ENCODE measurements around the gene KCNQ1. TPM values are rescaled to one million over a fixed set of nuclear protein-coding genes. Genes with fewer than 3 reads are reported as not detected.

KCNQ1 gene
- total and polyA plus RNA-seq, 7 donors: 1.1 to 25.2 (median 3.8) TPM

DNA sequence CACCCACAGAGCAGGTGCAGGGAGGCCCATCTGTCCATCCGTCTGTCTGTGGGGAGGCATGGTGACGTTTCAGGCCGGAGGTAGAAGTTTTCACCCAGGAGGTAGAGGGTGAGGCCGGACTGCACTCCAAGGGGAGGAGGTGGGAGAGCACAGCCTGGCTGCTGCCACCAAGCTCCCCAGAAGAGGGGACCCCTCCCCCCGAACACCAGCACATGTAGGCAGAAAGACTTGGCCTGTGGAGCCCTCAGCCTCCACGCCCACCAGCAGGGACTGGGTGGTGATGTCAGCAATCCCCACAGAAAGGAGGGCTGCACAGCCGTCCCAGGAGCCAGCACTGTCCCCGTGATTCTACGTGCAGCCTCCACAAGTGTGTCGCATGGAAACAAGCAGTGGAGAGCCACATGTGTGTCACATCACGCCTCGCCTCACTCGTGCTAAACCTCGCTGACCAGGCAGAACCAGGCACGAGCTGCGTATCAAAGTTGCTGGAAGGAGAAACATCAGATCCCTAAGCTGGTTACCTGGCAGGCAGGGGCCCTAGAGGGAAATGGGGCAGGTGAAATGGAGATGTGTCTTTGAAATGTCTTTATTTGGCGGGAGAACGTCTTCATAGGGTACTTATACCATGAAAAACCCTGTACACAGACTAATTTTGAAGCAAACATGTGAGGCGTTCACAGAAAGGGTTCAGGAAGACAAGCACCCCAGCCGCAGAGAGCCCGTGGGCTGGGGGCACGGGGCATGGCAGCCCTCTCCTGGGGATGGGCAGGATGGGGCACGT is 391.7 kb downstream of the KCNQ1 start:
- Histone ChIP-seq H3K27ac (peak overlapping the region in 2 of 4 donors; percentile 36 to 37), H3K36me3 (no peaks in the 10 kb centered on the region), H3K27me3 (no peaks in the 10 kb centered on the region), H3K4me1 (peaks cover 0 to 14% (median 11%) of the 10 kb centered on the region in 4 donors), H3K4me3 (no peak overlapping the region), H3K9me3 (no peaks in the 10 kb centered on the region)
- no peak for DNase-seq
- TF ChIP-seq POLR2AphosphoS5 (IDR thresholded peaks at IDR 0.05): no peak
- no peak for TF ChIP-seq POLR2A (IDR thresholded peaks at IDR 0.05)
- TF ChIP-seq, protein P1, sequence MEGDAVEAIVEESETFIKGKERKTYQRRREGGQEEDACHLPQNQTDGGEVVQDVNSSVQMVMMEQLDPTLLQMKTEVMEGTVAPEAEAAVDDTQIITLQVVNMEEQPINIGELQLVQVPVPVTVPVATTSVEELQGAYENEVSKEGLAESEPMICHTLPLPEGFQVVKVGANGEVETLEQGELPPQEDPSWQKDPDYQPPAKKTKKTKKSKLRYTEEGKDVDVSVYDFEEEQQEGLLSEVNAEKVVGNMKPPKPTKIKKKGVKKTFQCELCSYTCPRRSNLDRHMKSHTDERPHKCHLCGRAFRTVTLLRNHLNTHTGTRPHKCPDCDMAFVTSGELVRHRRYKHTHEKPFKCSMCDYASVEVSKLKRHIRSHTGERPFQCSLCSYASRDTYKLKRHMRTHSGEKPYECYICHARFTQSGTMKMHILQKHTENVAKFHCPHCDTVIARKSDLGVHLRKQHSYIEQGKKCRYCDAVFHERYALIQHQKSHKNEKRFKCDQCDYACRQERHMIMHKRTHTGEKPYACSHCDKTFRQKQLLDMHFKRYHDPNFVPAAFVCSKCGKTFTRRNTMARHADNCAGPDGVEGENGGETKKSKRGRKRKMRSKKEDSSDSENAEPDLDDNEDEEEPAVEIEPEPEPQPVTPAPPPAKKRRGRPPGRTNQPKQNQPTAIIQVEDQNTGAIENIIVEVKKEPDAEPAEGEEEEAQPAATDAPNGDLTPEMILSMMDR (IDR thresholded peaks at IDR 0.05): no peak
- no peak for TF ChIP-seq EP300 (IDR thresholded peaks at IDR 0.05)
- WGBS, 2 donors: 80 to 82% methylated on average over 23 of the region's 23 CpGs
- intact Hi-C loops (cut with DNase I): loop anchor here (2.0 kb wide), 1 partner anchor 48 kb away; the partner anchor contains the start of gene CDKN1C

DNA sequence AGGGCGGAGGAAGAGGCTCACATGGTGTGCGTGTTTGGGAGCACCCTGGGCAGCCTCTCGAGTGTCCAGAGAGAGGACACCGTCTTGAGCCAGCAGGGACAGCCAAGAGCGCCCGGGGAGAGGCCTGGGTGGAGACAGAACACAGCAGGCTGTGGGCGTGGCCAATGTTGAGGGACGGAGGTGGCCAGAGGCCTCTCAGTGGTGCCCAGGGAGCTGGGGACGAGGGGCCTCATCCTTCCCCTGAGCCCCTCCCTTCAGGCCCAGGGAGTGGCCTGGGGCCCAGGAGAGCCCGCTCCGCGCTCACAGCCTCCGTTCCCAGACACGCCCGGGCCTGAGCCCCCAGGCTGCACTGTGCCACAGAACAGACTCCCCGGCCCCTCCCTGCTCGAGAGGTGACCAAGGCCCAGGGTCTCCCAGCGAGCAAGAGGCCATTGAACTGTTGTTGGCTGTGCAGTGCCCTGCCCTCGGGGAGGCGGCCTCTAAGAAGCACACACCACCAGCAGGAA is 392.3 kb downstream of the KCNQ1 start:
- intact Hi-C loops (cut with DNase I): loop anchor here (2.0 kb wide), 1 partner anchor 48 kb away; the partner anchor contains the start of gene CDKN1C
- Histone ChIP-seq H3K4me1 (peaks cover 0 to 14% (median 11%) of the 10 kb centered on the region in 4 donors), H3K4me3 (no peak overlapping the region), H3K9me3 (no peaks in the 10 kb centered on the region), H3K36me3 (no peaks in the 10 kb centered on the region), H3K27me3 (no peaks in the 10 kb centered on the region), H3K27ac (peak overlapping the region in 2 of 4 donors; percentile 36 to 37)
- TF ChIP-seq, protein P1 (IDR thresholded peaks at IDR 0.05): peak; percentile 29 to 49 (median 44)
- TF ChIP-seq POLR2AphosphoS5 (IDR thresholded peaks at IDR 0.05): no peak
- 39 to 55% methylated on average over 20 of the region's 20 CpGs for WGBS, 2 donors
- DNase-seq: peak; percentile 93

DNA sequence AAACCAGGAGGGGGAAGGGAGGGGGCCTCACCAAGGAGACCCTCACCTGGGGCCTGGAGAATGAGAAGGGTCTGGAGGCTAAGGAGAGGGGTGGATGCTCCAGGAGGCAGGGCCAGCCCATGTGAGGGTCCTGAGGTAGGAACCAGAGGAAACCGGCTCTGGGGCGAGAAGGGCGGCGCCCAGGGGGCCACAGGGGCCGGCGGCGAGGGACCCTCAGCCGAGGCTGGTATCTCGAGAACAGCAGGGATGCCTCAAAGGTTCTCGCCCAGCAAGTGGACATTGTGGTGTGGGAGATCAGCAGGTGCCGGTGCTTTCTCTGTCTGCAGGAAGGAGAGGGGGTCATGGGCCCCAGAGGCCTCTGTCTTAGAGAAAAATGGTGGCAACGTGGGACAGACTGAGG is 392.8 kb downstream of the KCNQ1 start:
- intact Hi-C loops (cut with DNase I): loop anchor here (2.0 kb wide), 1 partner anchor 47 kb away; the partner anchor contains the start of gene CDKN1C
- H3K36me3 ChIP-seq: no peaks in the 10 kb centered on the region
- 79 to 88% methylated on average over 12 of the region's 12 CpGs for WGBS, 2 donors
- no peaks in the 10 kb centered on the region for H3K27me3 ChIP-seq
- no peak for DNase-seq
- peaks cover 0 to 14% (median 11%) of the 10 kb centered on the region in 4 donors for H3K4me1 ChIP-seq
- no peak overlapping the region for H3K27ac ChIP-seq
- H3K4me3 ChIP-seq: no peak overlapping the region
- TF ChIP-seq EP300 (IDR thresholded peaks at IDR 0.05): no peak
- no peak for TF ChIP-seq POLR2A (IDR thresholded peaks at IDR 0.05)
- TF ChIP-seq, protein P1 (IDR thresholded peaks at IDR 0.05): no peak
- TF ChIP-seq POLR2AphosphoS5 (IDR thresholded peaks at IDR 0.05): no peak
- no peaks in the 10 kb centered on the region for H3K9me3 ChIP-seq

DNA sequence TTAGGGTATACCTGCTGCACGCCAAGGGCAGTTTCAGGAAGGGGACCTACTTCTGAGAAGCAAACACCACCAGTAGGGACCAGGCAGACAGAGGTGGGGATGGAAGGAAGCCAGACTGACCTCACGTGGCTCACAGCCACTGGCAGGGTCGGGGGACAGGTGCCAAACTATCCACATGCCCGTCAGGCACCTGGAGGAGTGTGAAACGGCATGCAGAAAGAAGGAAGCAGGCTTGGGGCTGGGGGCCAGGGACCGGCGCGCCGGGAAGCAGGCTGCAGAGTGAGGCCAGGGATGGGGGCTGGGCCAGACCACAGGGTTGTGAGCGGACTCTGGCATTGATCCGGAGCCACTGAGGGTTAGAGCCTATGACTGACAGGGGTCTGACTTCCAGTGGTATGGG is 393.3 kb downstream of the KCNQ1 start:
- intact Hi-C loops (cut with DNase I): no loop called here
- Histone ChIP-seq H3K4me1 (peaks cover 0 to 14% (median 11%) of the 10 kb centered on the region in 4 donors), H3K36me3 (no peaks in the 10 kb centered on the region), H3K27ac (no peak overlapping the region), H3K27me3 (no peaks in the 10 kb centered on the region), H3K4me3 (no peak overlapping the region), H3K9me3 (no peaks in the 10 kb centered on the region)
- DNase-seq: no peak
- no peak for TF ChIP-seq POLR2AphosphoS5 (IDR thresholded peaks at IDR 0.05)
- no peak for TF ChIP-seq POLR2A (IDR thresholded peaks at IDR 0.05)
- TF ChIP-seq, protein P1 (IDR thresholded peaks at IDR 0.05): no peak
- no peak for TF ChIP-seq EP300 (IDR thresholded peaks at IDR 0.05)
- 53 to 76% methylated on average over 11 of the region's 11 CpGs for WGBS, 2 donors

Data from sigmoid colon (tissue), 7 donors.